CD14-positive monocyte (primary cell): ENCODE measurements around the gene GDF2. TPM values are rescaled to one million over a fixed set of nuclear protein-coding genes. Genes with fewer than 3 reads are reported as not detected.
A peak's percentile ranks its signal among the peaks of the same experiment; 100 is the strongest.

ENCODE experiments used
- DNase-seq, 3 donors: peaks; one replicate each; pipeline ENCODE4 v3.0.0-alpha.2; 2011 to 2022
- H2AFZ ChIP-seq: 2 replicates; pipeline ENCODE4 v1.6.0; 2012; ENCODE audit warnings: mild to moderate bottlenecking, low read depth, low read length, inconsistent platforms; ENCODE audit not compliant: insufficient read depth, poor library complexity, severe bottlenecking
- H3K27ac ChIP-seq, 2 donors: 1 replicate in 1 of 2; 2 replicates in 1 of 2; pipeline ENCODE4 v1.5.1; 2012 to 2013; ENCODE audit warnings: low read length in 2 of 2, control low read depth in 1 of 2, inconsistent platforms in 1 of 2, low read depth in 1 of 2, mild to moderate bottlenecking in 1 of 2
- H3K27me3 ChIP-seq, 2 donors: one replicate each; pipeline versions ENCODE4 v1.6.0 to v1.6.1; 2011 to 2013; ENCODE audit warnings: low read length in 2 of 2; ENCODE audit not compliant: control insufficient read depth in 2 of 2, insufficient read depth in 2 of 2
- H3K36me3 ChIP-seq, 2 donors: replicated peaks in 1 of 2; 1 replicate in 1 of 2; 2 replicates in 1 of 2; pipeline versions ENCODE4 v1.5.1 to v1.6.1; 2012 to 2013; ENCODE audit warnings: low read length in 2 of 2, control low read depth in 1 of 2, inconsistent platforms in 1 of 2, mild to moderate bottlenecking in 1 of 2; ENCODE audit not compliant: insufficient read depth in 2 of 2, control insufficient read depth in 1 of 2
- H3K4me1 ChIP-seq, 2 donors: 1 replicate in 1 of 2; 2 replicates in 1 of 2; pipeline versions ENCODE4 v1.5.1 to v1.6.1; 2012 to 2013; ENCODE audit warnings: low read length in 2 of 2, control low read depth in 1 of 2, inconsistent platforms in 1 of 2, mild to moderate bottlenecking in 1 of 2, moderate library complexity in 1 of 2; ENCODE audit not compliant: insufficient read depth in 2 of 2, control insufficient read depth in 1 of 2
- H3K4me2 ChIP-seq: replicated peaks from 2 replicates; pipeline ENCODE3; 2012; ENCODE audit warnings: low read length, moderate library complexity, mild to moderate bottlenecking; ENCODE audit not compliant: poor library complexity, severe bottlenecking; ENCODE audit errors: extremely low read depth
- H3K4me3 ChIP-seq, 3 experiments: fragments of 200-600 bp in 1 of 3; sonication (generic) in 1 of 3; replicated peaks in 1 of 3; 1 replicate in 2 of 3; 2 replicates in 1 of 3; pipeline ENCODE4 v1.5.1; 2011 to 2013; ENCODE audit warnings: low read length in 3 of 3, mild to moderate bottlenecking in 3 of 3, control low read depth in 2 of 3, low read depth in 2 of 3, inconsistent platforms in 1 of 3, moderate library complexity in 1 of 3
- H3K79me2 ChIP-seq: 2 replicates; pipeline ENCODE4 v1.6.0; 2012; ENCODE audit warnings: mild to moderate bottlenecking, control low read depth, inconsistent platforms, low read length, moderate library complexity; ENCODE audit not compliant: insufficient read depth
- H3K9ac ChIP-seq: 2 replicates; pipeline ENCODE4 v1.6.0; 2017; ENCODE audit warnings: low read length, mild to moderate bottlenecking; ENCODE audit not compliant: insufficient read depth, poor library complexity, severe bottlenecking
- H3K9me3 ChIP-seq, 2 donors: replicated peaks in 1 of 2; 1 replicate in 1 of 2; 2 replicates in 1 of 2; pipeline versions ENCODE4 v1.5.1 to v1.6.1; 2012 to 2013; ENCODE audit warnings: low read length in 2 of 2, control low read depth in 1 of 2; ENCODE audit not compliant: control insufficient read depth in 1 of 2, insufficient read depth in 1 of 2
- H4K20me1 ChIP-seq: 2 replicates; pipeline ENCODE4 v1.6.0; 2012; ENCODE audit warnings: mild to moderate bottlenecking, low read length, control low read depth, moderate library complexity; ENCODE audit not compliant: insufficient read depth
- H3K27ac Mint-ChIP-seq, 7 donors: one replicate each; pipeline ENCODE4 v1.8.0; 2020; ENCODE audit warnings: mild to moderate bottlenecking in 7 of 7, mixed read lengths in 7 of 7, moderate library complexity in 6 of 7, inconsistent platforms in 2 of 7
- H3K27me3 Mint-ChIP-seq, 3 donors: one replicate each; pipeline ENCODE4 v1.8.0; 2021 to 2022; ENCODE audit warnings: low read depth in 3 of 3, mild to moderate bottlenecking in 3 of 3, mixed read lengths in 3 of 3, moderate library complexity in 3 of 3, inconsistent platforms in 1 of 3
- H3K36me3 Mint-ChIP-seq, 2 donors: one replicate each; pipeline ENCODE4 v1.8.0; 2020; ENCODE audit warnings: mixed read lengths in 2 of 2, inconsistent platforms in 1 of 2, mild to moderate bottlenecking in 1 of 2
- H3K4me1 Mint-ChIP-seq: one replicate; pipeline ENCODE4 v1.8.0; 2020; ENCODE audit warnings: mild to moderate bottlenecking, mixed read lengths
- H3K4me3 Mint-ChIP-seq, 2 donors: one replicate each; pipeline ENCODE4 v1.8.0; 2020; ENCODE audit warnings: mild to moderate bottlenecking in 2 of 2, mixed read lengths in 2 of 2, moderate library complexity in 1 of 2
- H3K9me3 Mint-ChIP-seq, 7 donors: one replicate each; pipeline ENCODE4 v1.8.0; 2020 to 2022; ENCODE audit warnings: mixed read lengths in 7 of 7, mild to moderate bottlenecking in 6 of 7, moderate library complexity in 6 of 7, inconsistent platforms in 2 of 7
- CTCF ChIP-seq: fragments of 200-600 bp; IDR thresholded peaks from one replicate; pipeline ENCODE4 v1.8.0; 2022; ENCODE audit warnings: antibody characterized with exemption, mild to moderate bottlenecking
- WGBS: methylation state at CpG from one replicate; pipeline ENCODE4 v1.1.5; 2013; ENCODE audit warnings: missing lambda C conversion rate; ENCODE audit not compliant: insufficient coverage; 5-methylcytosine and 5-hydroxymethylcytosine counted together
- intact Hi-C, 2 donors: fragments of 100-400 bp; cut with micrococcal nuclease; formaldehyde crosslinking; loops; one replicate each; pipeline versions ENCODE4 v1.15.0 to v1.15.1; 2023
- polyA plus RNA-seq, 3 donors: library from polyadenylated mRNA; depleted of rRNA in 1 of 3; unstranded in 2 of 3; stranded (reverse) in 1 of 3; fragments of 300-500 nt in 2 of 3; fragments of >200 nt in 1 of 3; fragmentation: Illumina TruSeq in 2 of 3; gene quantifications; 1 replicate in 2 of 3; 2 replicates in 1 of 3; pipeline ENCODE4 v1.2.3, GENCODE V29; 2012 to 2021

The GDF2 gene
- polyA plus RNA-seq, 3 donors: not detected

GRCh38 chr10:47335906-47336305, 13.7 kb downstream of the GDF2 start:
- Histone ChIP-seq H3K4me3 (no peak overlapping the region), H3K4me1 (peaks cover 9% of the 10 kb centered on the region in 2 donors), H3K36me3 (no peaks in the 10 kb centered on the region), H3K9me3 (no peaks in the 10 kb centered on the region), H3K27me3 (no peaks in the 10 kb centered on the region), H4K20me1 (no peaks in the 10 kb centered on the region), H3K9ac (no peak overlapping the region), H2AFZ (no peak overlapping the region), H3K4me2 (no peak overlapping the region), H3K79me2 (no peaks in the 10 kb centered on the region), H3K27ac (no peak overlapping the region)
- peaks cover 11% of the 10 kb centered on the region for H3K4me1 Mint-ChIP-seq
- no peak for TF ChIP-seq CTCF
- no peak overlapping the region for H3K27ac Mint-ChIP-seq
- peaks cover 5 to 7% (median 5%) of the 10 kb centered on the region in 3 donors for H3K27me3 Mint-ChIP-seq
- H3K4me3 Mint-ChIP-seq: no peak overlapping the region
- H3K36me3 Mint-ChIP-seq: no peaks in the 10 kb centered on the region
- peaks cover 0 to 2% (median 0%) of the 10 kb centered on the region in 7 donors for H3K9me3 Mint-ChIP-seq
- DNase-seq: no peak
- intact Hi-C loops: no loop called here
- 96% methylated on average over 5 of the region's 5 CpGs for WGBS

GRCh38 chr10:47336387-47337134, 14.3 kb downstream of the GDF2 start:
- H3K4me1 Mint-ChIP-seq: peaks cover 11% of the 10 kb centered on the region
- intact Hi-C loops: no loop called here
- no peak overlapping the region for H3K4me3 Mint-ChIP-seq
- no peak overlapping the region for H2AFZ ChIP-seq
- H3K36me3 ChIP-seq: no peaks in the 10 kb centered on the region
- H3K36me3 Mint-ChIP-seq: no peaks in the 10 kb centered on the region
- no peak overlapping the region for H3K27ac ChIP-seq
- peaks cover 0 to 2% (median 0%) of the 10 kb centered on the region in 7 donors for H3K9me3 Mint-ChIP-seq
- no peaks in the 10 kb centered on the region for H3K27me3 ChIP-seq
- H3K9me3 ChIP-seq: no peaks in the 10 kb centered on the region
- no peak overlapping the region for H3K4me3 ChIP-seq
- WGBS: 97% methylated on average over 11 of the region's 15 CpGs
- no peaks in the 10 kb centered on the region for H4K20me1 ChIP-seq
- peak overlapping the region in 1 of 7 donors; percentile 32 for H3K27ac Mint-ChIP-seq
- peaks cover 9% of the 10 kb centered on the region in 2 donors for H3K4me1 ChIP-seq
- H3K9ac ChIP-seq: no peak overlapping the region
- TF ChIP-seq CTCF: no peak
- H3K27me3 Mint-ChIP-seq: peaks cover 5 to 7% (median 5%) of the 10 kb centered on the region in 3 donors
- no peak overlapping the region for H3K4me2 ChIP-seq
- no peak for DNase-seq
- no peaks in the 10 kb centered on the region for H3K79me2 ChIP-seq
